ENCODE data around the gene AKAP13.

Gene AKAP13

GRCh38 chr15:85766001-85766831 is 385.8 kb downstream of the AKAP13 start:
- no peak for DNase-seq (ENCODE audit: low read depth in 2 of 2)

GRCh38 chr15:85767785-85768529 is 387.6 kb downstream of the AKAP13 start:
- no peak for DNase-seq (ENCODE audit: low read depth in 2 of 2)

GRCh38 chr15:85768595-85769168 is 388.3 kb downstream of the AKAP13 start:
- no peak for DNase-seq (ENCODE audit: low read depth in 2 of 2)

- no peak for DNase-seq (ENCODE audit: low read depth in 2 of 2)
Measured at GRCh38 chr15:85769182-85769900, 388.9 kb downstream of the AKAP13 start.

- DNase-seq (ENCODE audit: low read depth in 2 of 2), result no peak
Measured at GRCh38 chr15:85770096-85771041, 390.0 kb downstream of the AKAP13 start.

GRCh38 chr15:85771271-85771670 is 390.9 kb downstream of the AKAP13 start:
- no peak for DNase-seq (ENCODE audit: low read depth in 2 of 2)

- DNase-seq (ENCODE audit: low read depth in 2 of 2), result no peak
Measured at GRCh38 chr15:85771781-85772445, 391.5 kb downstream of the AKAP13 start.

- DNase-seq (ENCODE audit: low read depth in 2 of 2), result no peak
Measured at GRCh38 chr15:85772668-85773067, 392.3 kb downstream of the AKAP13 start.

- no peak for DNase-seq (ENCODE audit: low read depth in 2 of 2)
Measured at GRCh38 chr15:85773249-85773648, 392.8 kb downstream of the AKAP13 start.

GRCh38 chr15:85773970-85774369 is 393.6 kb downstream of the AKAP13 start:
- DNase-seq (ENCODE audit: low read depth in 2 of 2), result no peak

- DNase-seq (ENCODE audit: low read depth in 2 of 2), result no peak
Measured at GRCh38 chr15:85777250-85778106, 397.1 kb downstream of the AKAP13 start.

GRCh38 chr15:85778107-85778776 is 397.8 kb downstream of the AKAP13 start:
- no peak for DNase-seq (ENCODE audit: low read depth in 2 of 2)

- no peak for DNase-seq (ENCODE audit: low read depth in 2 of 2)
Measured at GRCh38 chr15:85779249-85779648, 398.8 kb downstream of the AKAP13 start.

- DNase-seq (ENCODE audit: low read depth in 2 of 2), result no peak
Measured at GRCh38 chr15:85780225-85780985, 400.0 kb downstream of the AKAP13 start.

- no peak for DNase-seq (ENCODE audit: low read depth in 2 of 2)
Measured at GRCh38 chr15:85781099-85781498, 400.7 kb downstream of the AKAP13 start.

GRCh38 chr15:85782064-85782463 is 401.7 kb downstream of the AKAP13 start:
- DNase-seq (ENCODE audit: low read depth in 2 of 2), result no peak

GRCh38 chr15:85785887-85786780 is 405.7 kb downstream of the AKAP13 start:
- no peak for DNase-seq (ENCODE audit: low read depth in 2 of 2)

Measured in activated CD8-positive, alpha-beta memory T cell treated with anti-CD3 and anti-CD28 coated beads for 4 hours (primary cell).